Measurements from ENCODE around the gene CEACAM3.
"Not testable (repeated sequence)": the region's sequence is repeated elsewhere in the genome, so short reads cannot be mapped to it uniquely, and the experiment has no call there.

CEACAM3 gene

GRCh38 chr19:41796362-41796761 is at the start of gene CEACAM3:
TSS of gene CEACAM3 (plus strand) at chr19:41796587. CDS start at chr19:41796678, 91 bp downstream.
- DNase-seq, result no peak

GRCh38 chr19:41746593-41747227 is 49.7 kb upstream of the CEACAM3 start:
- DNase-seq, result no peak

GRCh38 chr19:41748012-41748411 is 48.4 kb upstream of the CEACAM3 start:
- no peak for DNase-seq

- not testable (repeated sequence) for DNase-seq
Observed at GRCh38 chr19:41750248-41751134, 45.9 kb upstream of the CEACAM3 start.

- DNase-seq, result no peak
Observed at GRCh38 chr19:41753159-41753558, 43.2 kb upstream of the CEACAM3 start.

- no peak for DNase-seq
Observed at GRCh38 chr19:41753936-41754529, 42.4 kb upstream of the CEACAM3 start.

GRCh38 chr19:41755328-41755913 is 41.0 kb upstream of the CEACAM3 start, which contains the start of gene CEACAM6:
TSS of gene CEACAM6 (plus strand) at chr19:41755530. CDS start at chr19:41755639, 109 bp downstream.
- no peak for DNase-seq

GRCh38 chr19:41758846-41759245 is 37.5 kb upstream of the CEACAM3 start:
- no peak for DNase-seq

- DNase-seq, result no peak
Observed at GRCh38 chr19:41767115-41767514, 29.3 kb upstream of the CEACAM3 start.

- not testable (repeated sequence) for DNase-seq
Observed at GRCh38 chr19:41768105-41768504, 28.3 kb upstream of the CEACAM3 start.

GRCh38 chr19:41769608-41770007 is 26.8 kb upstream of the CEACAM3 start:
- no peak for DNase-seq

GRCh38 chr19:41771410-41771809 is 25.0 kb upstream of the CEACAM3 start:
- DNase-seq, result no peak

GRCh38 chr19:41774515-41774980 is 21.8 kb upstream of the CEACAM3 start:
- DNase-seq, result no peak

GRCh38 chr19:41776700-41777099 is 19.7 kb upstream of the CEACAM3 start:
- no peak for DNase-seq

- no peak for DNase-seq
Observed at GRCh38 chr19:41783612-41784011, 12.8 kb upstream of the CEACAM3 start.

GRCh38 chr19:41784312-41784711 is 12.1 kb upstream of the CEACAM3 start:
- DNase-seq, result no peak

GRCh38 chr19:41784743-41785142 is 11.6 kb upstream of the CEACAM3 start:
- no peak for DNase-seq

GRCh38 chr19:41785653-41786052 is 10.7 kb upstream of the CEACAM3 start:
- DNase-seq, result peak; percentile 68

GRCh38 chr19:41787055-41787454 is 9.3 kb upstream of the CEACAM3 start:
- no peak for DNase-seq

- DNase-seq, result not testable (repeated sequence)
Observed at GRCh38 chr19:41788518-41788917, 7.9 kb upstream of the CEACAM3 start.

- DNase-seq, result not testable (repeated sequence)
Observed at GRCh38 chr19:41789053-41789452, 7.3 kb upstream of the CEACAM3 start.

GRCh38 chr19:41792513-41793413 is 3.6 kb upstream of the CEACAM3 start:
- peak; percentile 54 for DNase-seq

Data from femur (tissue), 1 donor.